Upper lobe of left lung (tissue), 4 donors: ENCODE measurements around the gene CDC25A.

Experiments used
- CTCF ChIP-seq, 6 experiments: fragments of 450-650 bp in 4 of 6; fragments of 200-600 bp in 2 of 6; sonication (generic) in 2 of 6; IDR thresholded peaks; one replicate each; pipeline ENCODE4 v1.5.1; 2016 to 2019; ENCODE audit warnings: antibody characterized with exemption in 6 of 6
- EP300 ChIP-seq, 4 donors: sonication (generic); formaldehyde crosslinking; IDR thresholded peaks; one replicate each; pipeline ENCODE4 v1.5.1; 2017; ENCODE audit warnings: antibody characterized with exemption in 4 of 4, control low read depth in 2 of 4
- POLR2A ChIP-seq, 4 donors: fragments of 450-650 bp; IDR thresholded peaks; one replicate each; pipeline ENCODE4 v1.5.1; 2016 to 2017; ENCODE audit warnings: antibody characterized with exemption in 4 of 4, mild to moderate bottlenecking in 2 of 4
- POLR2AphosphoS5 ChIP-seq, 2 donors: sonication (generic); formaldehyde crosslinking; IDR thresholded peaks; one replicate each; pipeline ENCODE4 v1.5.1; 2017; ENCODE audit warnings: antibody characterized with exemption in 2 of 2

GRCh38 chr3:48209445-48209844, 21.2 kb upstream of the CDC25A start:
- TF ChIP-seq CTCF (IDR thresholded peaks at IDR 0.05) (no peak), POLR2A (IDR thresholded peaks at IDR 0.05) (no peak), POLR2AphosphoS5 (IDR thresholded peaks at IDR 0.05) (no peak), EP300 (IDR thresholded peaks at IDR 0.05) (no peak)
